HG03521 (cell line): ENCODE measurements around the gene CENPN.

Experiments used
- ATAC-seq: cut with Tn5 transposase; IDR thresholded peaks from one replicate; pipeline ENCODE4 v1.9.1; 2021; ENCODE audit warnings: mild to moderate bottlenecking, moderate library complexity; ENCODE audit not compliant: unreplicated experiment

The CENPN gene

GRCh38 chr16:81006813-81007695 is at the start of gene CENPN, which contains the start of gene CMC2:
Gene CENPN (plus strand): TSS chr16:81007214. CDS start chr16:81011940, 4,726 bp downstream.
Gene CMC2 (minus strand): TSS chr16:81006885. CDS start chr16:80997394, 9,491 bp downstream.
- peak; percentile 76 for ATAC-seq

- ATAC-seq, result no peak
Observed at GRCh38 chr16:80958284-80958683, 48.7 kb upstream of the CENPN start.

GRCh38 chr16:80962879-80963278 is 44.1 kb upstream of the CENPN start:
- no peak for ATAC-seq

- ATAC-seq, result no peak
Observed at GRCh38 chr16:80964351-80964750, 42.7 kb upstream of the CENPN start.

GRCh38 chr16:80966617-80967016 is 40.4 kb upstream of the CENPN start:
- no peak for ATAC-seq

- ATAC-seq, result no peak
Observed at GRCh38 chr16:80968386-80969113, 38.5 kb upstream of the CENPN start.

GRCh38 chr16:80969114-80969484 is 37.9 kb upstream of the CENPN start:
- ATAC-seq, result no peak

- peak; percentile 79 for ATAC-seq
Observed at GRCh38 chr16:80971819-80972218, 35.2 kb upstream of the CENPN start.

GRCh38 chr16:80972611-80973010 is 34.4 kb upstream of the CENPN start:
- no peak for ATAC-seq

GRCh38 chr16:80973991-80974390 is 33.0 kb upstream of the CENPN start:
- ATAC-seq, result no peak

- no peak for ATAC-seq
Observed at GRCh38 chr16:80974649-80975376, 32.2 kb upstream of the CENPN start.

GRCh38 chr16:80976946-80977345 is 30.1 kb upstream of the CENPN start:
- no peak for ATAC-seq

- ATAC-seq, result no peak
Observed at GRCh38 chr16:80981103-80981502, 25.9 kb upstream of the CENPN start.

GRCh38 chr16:80982646-80983045 is 24.4 kb upstream of the CENPN start:
- ATAC-seq, result no peak

GRCh38 chr16:80984124-80984892 is 22.7 kb upstream of the CENPN start:
- ATAC-seq, result no peak

GRCh38 chr16:80985611-80986010 is 21.4 kb upstream of the CENPN start:
- ATAC-seq, result no peak

- ATAC-seq, result no peak
Observed at GRCh38 chr16:80986557-80986956, 20.5 kb upstream of the CENPN start.

- no peak for ATAC-seq
Observed at GRCh38 chr16:80988756-80989155, 18.3 kb upstream of the CENPN start.

GRCh38 chr16:80989801-80990200 is 17.2 kb upstream of the CENPN start:
- ATAC-seq, result no peak

- no peak for ATAC-seq
Observed at GRCh38 chr16:80990577-80990976, 16.4 kb upstream of the CENPN start.

- no peak for ATAC-seq
Observed at GRCh38 chr16:80990978-80991377, 16.0 kb upstream of the CENPN start.
